GM12878 (cell line): ENCODE measurements around the gene SLC1A7. TPM values are rescaled to one million over a fixed set of nuclear protein-coding genes. Genes with fewer than 3 reads are reported as not detected.

Experiments
- ATAC-seq: fragments of 200-7000 bp; cut with Tn5 transposase; 3 replicates; pipeline ENCODE4 v1.9.1; 2020; ENCODE audit warnings: mild to moderate bottlenecking, moderate library complexity
- BruUV-seq: library from RNA; stranded (reverse); fragments of 400-500 nt; replicated peaks from 2 replicates; lab custom pipeline; 2021; lab: Mats Ljungman, UMichigan
- CTCF ChIA-PET: fragments of 300-600 bp; sonication (Branson Sonifier 250); formaldehyde crosslinking; extraction: SDS; loops from one replicate; lab custom pipeline; 2021; ENCODE audit warnings: inconsistent platforms; lab: Yijun Ruan, JAX
- POLR2A ChIA-PET: fragments of 350-600 bp; formaldehyde crosslinking; extraction: SDS; loops from one replicate; lab custom pipeline; 2021; ENCODE audit warnings: inconsistent platforms; lab: Charles Lee
- RAD21 ChIA-PET: fragments of 300-600 bp; sonication (Branson Sonifier 250); formaldehyde crosslinking; loops from one replicate; lab custom pipeline; 2023; ENCODE audit warnings: antibody characterized with exemption; ENCODE audit not compliant: unreplicated experiment; lab: Charles Lee
- SMC1A ChIA-PET: fragments of 300-600 bp; sonication (Branson Sonifier 250); formaldehyde crosslinking; loops from one replicate; lab custom pipeline; 2023; ENCODE audit not compliant: unreplicated experiment, uncharacterized antibody; lab: Charles Lee
- DNase-seq: peaks from one replicate; pipeline ENCODE4 v3.0.0-alpha.2; 2011; ENCODE audit warnings: low read depth, low spot score
- FAIRE-seq: peaks from 3 replicates; lab custom pipeline; 2011; peaks lifted over from hg19 to GRCh38; lab: Jason Lieb, UNC
- H2AFZ ChIP-seq: 2 replicates; pipeline ENCODE4 v1.6.0; 2011; ENCODE audit warnings: low read depth, low read length, control low read depth; ENCODE audit not compliant: control insufficient read depth
- H3K27ac ChIP-seq: 2 replicates; pipeline ENCODE4 v1.5.1; 2011; ENCODE audit warnings: control low read depth; ENCODE audit not compliant: control insufficient read depth, insufficient read depth
- H3K27me3 ChIP-seq, 2 experiments: replicated peaks in 1 of 2; 2 replicates each; pipeline versions ENCODE4 v1.6.0 to v1.6.1; 2011; ENCODE audit warnings: low read length in 1 of 2; ENCODE audit not compliant: control insufficient read depth in 2 of 2, insufficient read depth in 2 of 2
- H3K36me3 ChIP-seq, 2 experiments: 2 replicates each; pipeline ENCODE4 v1.5.1; 2011; ENCODE audit warnings: low read length in 1 of 2; ENCODE audit not compliant: control insufficient read depth in 2 of 2, insufficient read depth in 2 of 2
- H3K4me1 ChIP-seq: 2 replicates; pipeline ENCODE4 v1.6.1; 2011; ENCODE audit warnings: mild to moderate bottlenecking, low read length, moderate library complexity, mixed read lengths; ENCODE audit not compliant: control insufficient read depth, insufficient read depth
- H3K4me2 ChIP-seq: 2 replicates; pipeline ENCODE4 v1.6.0; 2011; ENCODE audit warnings: control low read depth; ENCODE audit not compliant: control insufficient read depth, insufficient read depth
- H3K4me3 ChIP-seq: fragments of 200-600 bp; sonication (generic); 2 replicates; pipeline ENCODE4 v1.5.1; 2016
- H3K79me2 ChIP-seq: 2 replicates; pipeline ENCODE4 v1.6.0; 2011; ENCODE audit warnings: low read length; ENCODE audit not compliant: control insufficient read depth, insufficient read depth
- H3K9ac ChIP-seq: 2 replicates; pipeline ENCODE4 v1.8.0; 2011; ENCODE audit warnings: low read length, control low read depth, mixed read lengths; ENCODE audit not compliant: control insufficient read depth, insufficient read depth
- H3K9me3 ChIP-seq: replicated peaks from 3 replicates; pipeline ENCODE4 v1.5.1; 2011; ENCODE audit warnings: mild to moderate bottlenecking, low read length; ENCODE audit not compliant: control insufficient read depth, insufficient read depth
- H4K20me1 ChIP-seq: 2 replicates; pipeline ENCODE4 v1.6.0; 2011; ENCODE audit not compliant: control insufficient read depth, insufficient read depth
- CEBPB ChIP-seq, 2 experiments: fragments of 150-350 bp in 1 of 2; IDR thresholded peaks; 2 replicates each; pipeline ENCODE4 v1.6.1; 2012 to 2014; ENCODE audit warnings: low read depth in 2 of 2, low read length in 2 of 2, borderline replicate concordance in 1 of 2, inconsistent platforms in 1 of 2
- CREB1 ChIP-seq: IDR thresholded peaks from 2 replicates; pipeline ENCODE4 v1.6.1; 2012; ENCODE audit warnings: low read depth, mild to moderate bottlenecking, inconsistent platforms
- ESRRA ChIP-seq: IDR thresholded peaks from 2 replicates; pipeline ENCODE4 v1.6.1; 2012; ENCODE audit warnings: mild to moderate bottlenecking, low read length, improper control_type of control experiment
- GATAD2B ChIP-seq: fragments of 450-650 bp; conservative IDR thresholded peaks from 2 replicates; pipeline ENCODE4 v1.6.1; 2017; ENCODE audit warnings: low read depth, mild to moderate bottlenecking, moderate library complexity
- NKRF ChIP-seq: fragments of 450-650 bp; conservative IDR thresholded peaks from 2 replicates; pipeline ENCODE4 v1.6.1; 2017; ENCODE audit warnings: mild to moderate bottlenecking, moderate library complexity
- PAX5 ChIP-seq: IDR thresholded peaks from 2 replicates; pipeline ENCODE4 v1.6.1; 2011; ENCODE audit warnings: low read depth, low read length, borderline replicate concordance
- PAX8 ChIP-seq: fragments of 450-650 bp; IDR thresholded peaks from 2 replicates; pipeline ENCODE4 v1.6.1; 2017; ENCODE audit warnings: mild to moderate bottlenecking, moderate library complexity
- POLR2AphosphoS2 ChIP-seq: IDR thresholded peaks from 2 replicates; pipeline ENCODE4 v1.6.1; 2011; ENCODE audit warnings: low read depth, mild to moderate bottlenecking, low read length, improper control_type of control experiment, moderate library complexity
- POU2F2 ChIP-seq: IDR thresholded peaks from 3 replicates; pipeline ENCODE4 v1.6.1; 2011; ENCODE audit warnings: low read depth, mild to moderate bottlenecking, low read length, borderline replicate concordance
- RBBP5 ChIP-seq: fragments of 200-600 bp; sonication (generic); conservative IDR thresholded peaks from 2 replicates; pipeline ENCODE4 v1.6.1; 2016
- RELB ChIP-seq: fragments of 450-650 bp; IDR thresholded peaks from 2 replicates; pipeline ENCODE4 v1.6.1; 2017; ENCODE audit warnings: low read depth, mild to moderate bottlenecking, moderate library complexity
- SUZ12 ChIP-seq: fragments of 200-600 bp; sonication (generic); IDR thresholded peaks from one replicate; pipeline ENCODE4 v1.6.1; 2018; ENCODE audit warnings: antibody characterized with exemption, mild to moderate bottlenecking; ENCODE audit not compliant: unreplicated experiment
- YBX1 ChIP-seq: fragments of 450-650 bp; IDR thresholded peaks from 2 replicates; pipeline ENCODE4 v1.6.1; 2016; ENCODE audit warnings: antibody characterized with exemption
- ZNF207 ChIP-seq: fragments of 450-650 bp; IDR thresholded peaks from 2 replicates; pipeline ENCODE4 v1.6.1; 2014; ENCODE audit warnings: antibody characterized with exemption, mild to moderate bottlenecking, borderline replicate concordance
- ZNF24 ChIP-seq: fragments of 450-650 bp; IDR thresholded peaks from 2 replicates; pipeline ENCODE4 v1.6.1; 2017; ENCODE audit warnings: antibody characterized with exemption, mild to moderate bottlenecking
- WGBS: methylation state at CpG from one replicate; pipeline ENCODE4 v1.1.6; 2016; ENCODE audit warnings: low lambda C conversion rate; ENCODE audit not compliant: insufficient replicate concordance, insufficient coverage; ENCODE audit errors: missing lambda C conversion rate; 5-methylcytosine and 5-hydroxymethylcytosine counted together
- in situ Hi-C: fragments of 300-500 bp; cut with MboI; formaldehyde crosslinking; loops from 9 replicates; pipeline ENCODE4 v1.14.3; 2018; ENCODE audit warnings: mixed read lengths
- intact Hi-C: fragments of 100-400 bp; cut with micrococcal nuclease; formaldehyde crosslinking; loops from one replicate; pipeline ENCODE4 v1.14.2; 2022; ENCODE audit not compliant: unreplicated experiment
- polyA plus RNA-seq, 11 experiments: library from polyadenylated mRNA; depleted of rRNA in 4 of 11; unstranded in 6 of 11; stranded (reverse) in 5 of 11; fragments of >200 nt; fragmentation: Nextera tagmentation in 4 of 11; fragmentation: Illumina TruSeq in 1 of 11; extraction: Ambion mirVana in 4 of 11; extraction: Trizol in 1 of 11; gene quantifications; 1 replicate in 1 of 11; 2 replicates in 10 of 11; pipeline versions ENCODE4 v1.2.1 to v1.2.3, GENCODE V29; 2011 to 2016; ENCODE audit warnings: inconsistent platforms in 2 of 11, missing spikeins in 2 of 11, low read depth in 1 of 11
- total RNA-seq, 4 experiments: library from RNA; depleted of rRNA in 3 of 4; stranded (reverse); fragments of >200 nt in 3 of 4; fragmentation: Illumina TruSeq in 1 of 4; extraction: Trizol in 1 of 4; gene quantifications; 2 replicates each; pipeline versions ENCODE4 v1.2.1 to v1.2.3, GENCODE V29; 2013 to 2021

SLC1A7 gene
- total and polyA plus RNA-seq, 10 of the 15 experiments (the other 5 are each of a cell fraction or from before 2014, with no cell fraction given), result not detected

- TF ChIP-seq NKRF (no peak), CREB1 (no peak), RBBP5 (no peak), RELB (no peak), PAX8 (no peak), ESRRA (no peak)
Observed at GRCh38 chr1:53075761-53076163, 66.7 kb downstream of the SLC1A7 start (continued).

GRCh38 chr1:53075206-53075605, 67.2 kb downstream of the SLC1A7 start:
- no peak for FAIRE-seq
- no peak for ATAC-seq
- BruUV-seq, result no TSS peak
- no peak overlapping the region for H3K27ac ChIP-seq
- H2AFZ ChIP-seq, result no peak overlapping the region
- ChIA-PET SMC1A (no interaction called here), RAD21 (no interaction called here), CTCF (interaction anchor here (0.6 kb wide), 1 partner anchor 794 kb away, joined by 3 read pairs; no protein-coding TSS in a partner anchor), POLR2A (no interaction called here)
- H3K4me1 ChIP-seq, result no peaks in the 10 kb centered on the region
- no peaks in the 10 kb centered on the region for H3K79me2 ChIP-seq
- H3K9me3 ChIP-seq, result no peaks in the 10 kb centered on the region
- H4K20me1 ChIP-seq, result no peaks in the 10 kb centered on the region
- H3K9ac ChIP-seq, result no peak overlapping the region
- no peak overlapping the region for H3K4me2 ChIP-seq
- no peak overlapping the region for H3K4me3 ChIP-seq
- H3K36me3 ChIP-seq, result no peaks in the 10 kb centered on the region
- no peaks in the 10 kb centered on the region for H3K27me3 ChIP-seq
- intact Hi-C loops, result no loop called here
- TF ChIP-seq ZNF24 (no peak), PAX5 (no peak), SUZ12 (no peak), POLR2AphosphoS2 (no peak), CEBPB (IDR thresholded peaks at IDR 0.05; ENCODE audit: borderline replicate concordance in 1 of 2, low read depth in 2 of 2, low read length in 2 of 2) (no peak), ZNF207 (no peak), YBX1 (no peak), GATAD2B (no peak), POU2F2 (no peak), RELB (no peak)
- 39% methylated on average over 4 of the region's 4 CpGs for WGBS
- no peak for DNase-seq
- in situ Hi-C loops, result no loop called here
